CD4-positive, CD25-positive, alpha-beta regulatory T cell (primary cell): Measurements from ENCODE around the gene GPC5. TPM values are rescaled to one million over a fixed set of nuclear protein-coding genes. Genes with fewer than 3 reads are reported as not detected.

Source experiments
- ATAC-seq, 2 donors: fragments of 150-1000 bp; cut with Tn5 transposase; one replicate each; pipeline ENCODE4 v1.10.0; 2021; ENCODE audit warnings: low read depth in 2 of 2, moderate number of reproducible peaks in 2 of 2, moderate library complexity in 1 of 2
- DNase-seq, 3 donors: peaks; one replicate each; pipeline versions ENCODE4 v3.0.0 to v3.0.0-alpha.2; 2012 to 2022; ENCODE audit warnings: mixed read lengths in 1 of 3
- H3K27ac ChIP-seq: one replicate; pipeline ENCODE4 v1.7.0; 2013; ENCODE audit warnings: mild to moderate bottlenecking, low read length; ENCODE audit not compliant: insufficient read depth, poor library complexity, severe bottlenecking
- H3K27me3 ChIP-seq: one replicate; pipeline ENCODE4 v1.7.0; 2013; ENCODE audit warnings: low read length; ENCODE audit not compliant: control insufficient read depth, insufficient read depth
- H3K36me3 ChIP-seq: one replicate; pipeline ENCODE4 v1.7.0; 2013; ENCODE audit warnings: mild to moderate bottlenecking, low read length, moderate library complexity; ENCODE audit not compliant: control insufficient read depth, insufficient read depth
- H3K4me1 ChIP-seq: 2 replicates; pipeline ENCODE4 v1.7.0; 2013; ENCODE audit warnings: mild to moderate bottlenecking, low read length; ENCODE audit not compliant: insufficient read depth, control insufficient read depth, poor library complexity, severe bottlenecking
- H3K4me3 ChIP-seq: one replicate; pipeline ENCODE4 v1.7.0; 2013; ENCODE audit warnings: low read depth, mild to moderate bottlenecking, low read length, moderate library complexity
- H3K9me3 ChIP-seq, 2 experiments: 1 replicate in 1 of 2; 2 replicates in 1 of 2; pipeline ENCODE4 v1.7.0; 2013; ENCODE audit warnings: low read length in 2 of 2, mild to moderate bottlenecking in 1 of 2, moderate library complexity in 1 of 2; ENCODE audit not compliant: control insufficient read depth in 2 of 2
- H3K27ac Mint-ChIP-seq, 3 donors: one replicate each; pipeline ENCODE4 v1.8.0; 2020 to 2022; ENCODE audit warnings: mild to moderate bottlenecking in 3 of 3, mixed read lengths in 3 of 3, moderate library complexity in 2 of 3
- H3K27me3 Mint-ChIP-seq: one replicate; pipeline ENCODE4 v1.8.0; 2022; ENCODE audit warnings: mild to moderate bottlenecking, mixed read lengths
- H3K36me3 Mint-ChIP-seq: one replicate; pipeline ENCODE4 v1.8.0; 2020; ENCODE audit warnings: mixed read lengths
- H3K4me1 Mint-ChIP-seq, 4 donors: one replicate each; pipeline ENCODE4 v1.8.0; 2020 to 2022; ENCODE audit warnings: mixed read lengths in 4 of 4, mild to moderate bottlenecking in 1 of 4
- H3K4me3 Mint-ChIP-seq, 4 donors: one replicate each; pipeline ENCODE4 v1.8.0; 2020 to 2022; ENCODE audit warnings: mild to moderate bottlenecking in 4 of 4, mixed read lengths in 4 of 4, moderate library complexity in 3 of 4
- H3K9me3 Mint-ChIP-seq, 7 donors: one replicate each; pipeline ENCODE4 v1.8.0; 2020 to 2022; ENCODE audit warnings: mixed read lengths in 7 of 7, mild to moderate bottlenecking in 3 of 7, moderate library complexity in 2 of 7
- polyA plus RNA-seq, 4 donors: library from polyadenylated mRNA; unstranded; fragments of 300-500 nt; fragmentation: Illumina TruSeq; gene quantifications; one replicate each; pipeline ENCODE4 v1.2.3, GENCODE V29; 2021
- total RNA-seq: library from RNA; stranded (reverse); gene quantifications from one replicate; pipeline ENCODE4 v1.2.3, GENCODE V29; 2022

The GPC5 gene
- total and polyA plus RNA-seq, 5 donors from 2014 or later, result 0.29 to 0.81 (median 0.59) TPM; not detected in 2

GRCh38 chr13:91716436-91717065 is 318.1 kb downstream of the GPC5 start:
- H3K4me1 Mint-ChIP-seq, result no peaks in the 10 kb centered on the region
- H3K27me3 ChIP-seq, result no peaks in the 10 kb centered on the region
- no peak overlapping the region for H3K4me3 ChIP-seq
- H3K4me1 ChIP-seq, result no peaks in the 10 kb centered on the region
- H3K36me3 ChIP-seq, result no peaks in the 10 kb centered on the region
- H3K27ac Mint-ChIP-seq, result peak overlapping the region in 1 of 3 donors; percentile 26
- DNase-seq, result no peak
- no peak for ATAC-seq
- H3K27ac ChIP-seq, result no peak overlapping the region
- no peaks in the 10 kb centered on the region for H3K27me3 Mint-ChIP-seq
- H3K4me3 Mint-ChIP-seq, result no peak overlapping the region
- peaks cover 0 to 5% (median 0%) of the 10 kb centered on the region in 7 donors for H3K9me3 Mint-ChIP-seq
- no peaks in the 10 kb centered on the region for H3K36me3 Mint-ChIP-seq
- no peaks in the 10 kb centered on the region for H3K9me3 ChIP-seq

GRCh38 chr13:91719033-91719432 is 320.6 kb downstream of the GPC5 start:
- Mint-ChIP-seq H3K4me1 (no peaks in the 10 kb centered on the region), H3K27me3 (no peaks in the 10 kb centered on the region), H3K4me3 (no peak overlapping the region), H3K9me3 (peaks cover 0 to 5% (median 0%) of the 10 kb centered on the region in 7 donors), H3K27ac (no peak overlapping the region), H3K36me3 (no peaks in the 10 kb centered on the region)
- Histone ChIP-seq H3K36me3 (no peaks in the 10 kb centered on the region), H3K4me3 (no peak overlapping the region), H3K9me3 (no peaks in the 10 kb centered on the region), H3K27me3 (no peaks in the 10 kb centered on the region), H3K27ac (no peak overlapping the region), H3K4me1 (no peaks in the 10 kb centered on the region)
- ATAC-seq (no peak), DNase-seq (no peak)

DNA sequence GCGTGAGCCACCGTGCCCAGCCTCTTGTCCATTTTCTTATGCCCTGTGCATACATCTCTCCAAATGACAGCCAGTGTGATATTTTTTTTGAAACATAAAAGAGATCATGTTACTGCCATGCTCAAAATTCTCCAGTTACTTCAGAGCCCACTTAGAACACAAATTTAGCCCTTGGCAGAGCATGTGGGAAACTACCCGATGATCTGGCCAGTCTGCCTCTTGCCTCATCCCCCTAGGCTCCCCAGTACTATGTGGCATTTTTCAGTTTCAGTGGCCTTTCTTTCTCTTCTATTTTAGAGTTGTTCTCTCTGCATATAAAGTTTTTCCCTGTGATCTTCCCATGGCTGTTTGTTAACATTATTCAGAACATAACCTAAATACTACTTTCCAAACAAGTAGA is 323.0 kb downstream of the GPC5 start:
- Mint-ChIP-seq H3K36me3 (no peaks in the 10 kb centered on the region), H3K4me1 (no peaks in the 10 kb centered on the region), H3K9me3 (peaks cover 0 to 2% (median 0%) of the 10 kb centered on the region in 7 donors), H3K27me3 (no peaks in the 10 kb centered on the region), H3K4me3 (no peak overlapping the region), H3K27ac (peak overlapping the region in 1 of 3 donors; percentile 4)
- Histone ChIP-seq H3K4me3 (no peak overlapping the region), H3K27me3 (no peaks in the 10 kb centered on the region), H3K9me3 (no peaks in the 10 kb centered on the region), H3K4me1 (no peaks in the 10 kb centered on the region), H3K27ac (no peak overlapping the region), H3K36me3 (no peaks in the 10 kb centered on the region)
- no peak for ATAC-seq
- no peak for DNase-seq

- ATAC-seq (no peak), DNase-seq (peak in 2 of 3 donors; percentile 2 to 9)
- Histone ChIP-seq H3K36me3 (no peaks in the 10 kb centered on the region), H3K27ac (no peak overlapping the region), H3K27me3 (no peaks in the 10 kb centered on the region), H3K9me3 (no peaks in the 10 kb centered on the region), H3K4me3 (no peak overlapping the region), H3K4me1 (no peaks in the 10 kb centered on the region)
- Mint-ChIP-seq H3K27me3 (no peaks in the 10 kb centered on the region), H3K4me1 (no peaks in the 10 kb centered on the region), H3K27ac (no peak overlapping the region), H3K4me3 (no peak overlapping the region), H3K36me3 (no peaks in the 10 kb centered on the region), H3K9me3 (peaks cover 0 to 2% (median 0%) of the 10 kb centered on the region in 7 donors)
These were observed 324.0 kb downstream of the GPC5 start for GRCh38 chr13:91722267-91722884.

- Mint-ChIP-seq H3K4me3 (no peak overlapping the region), H3K4me1 (no peaks in the 10 kb centered on the region), H3K36me3 (no peaks in the 10 kb centered on the region), H3K27me3 (no peaks in the 10 kb centered on the region), H3K9me3 (peaks cover 0 to 2% (median 0%) of the 10 kb centered on the region in 7 donors), H3K27ac (no peak overlapping the region)
- DNase-seq (no peak), ATAC-seq (no peak)
- Histone ChIP-seq H3K36me3 (no peaks in the 10 kb centered on the region), H3K4me1 (no peaks in the 10 kb centered on the region), H3K4me3 (no peak overlapping the region), H3K27me3 (no peaks in the 10 kb centered on the region), H3K9me3 (no peaks in the 10 kb centered on the region), H3K27ac (no peak overlapping the region)
These were observed 326.2 kb downstream of the GPC5 start for GRCh38 chr13:91724591-91724990.

DNA sequence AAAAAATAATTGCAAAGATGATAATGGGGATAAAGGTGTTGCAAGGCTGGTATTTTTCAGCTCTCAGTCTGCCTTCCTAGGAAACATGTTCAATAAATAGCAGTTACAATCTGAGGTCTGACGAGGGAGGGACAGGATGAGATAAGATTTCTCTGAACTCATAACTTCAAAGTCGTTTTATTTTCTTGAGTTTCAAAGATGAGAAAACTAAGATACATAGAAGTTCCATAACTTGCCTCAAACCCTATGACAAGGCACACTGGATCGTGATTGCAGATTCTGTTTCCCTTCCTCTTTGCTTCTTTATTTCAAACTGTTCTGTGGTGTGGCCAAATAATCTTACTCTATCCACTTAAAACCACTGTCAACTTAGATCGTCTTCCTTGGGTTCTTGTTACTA is 327.2 kb downstream of the GPC5 start:
- DNase-seq (no peak), ATAC-seq (no peak)
- no peak overlapping the region for H3K27ac Mint-ChIP-seq
- H3K36me3 Mint-ChIP-seq, result no peaks in the 10 kb centered on the region
- no peak overlapping the region for H3K4me3 Mint-ChIP-seq
- Histone ChIP-seq H3K4me1 (no peaks in the 10 kb centered on the region), H3K27ac (no peak overlapping the region), H3K27me3 (no peaks in the 10 kb centered on the region), H3K9me3 (no peaks in the 10 kb centered on the region), H3K4me3 (no peak overlapping the region), H3K36me3 (no peaks in the 10 kb centered on the region)
- H3K9me3 Mint-ChIP-seq, result peaks cover 0 to 2% (median 0%) of the 10 kb centered on the region in 7 donors
- no peaks in the 10 kb centered on the region for H3K4me1 Mint-ChIP-seq
- no peaks in the 10 kb centered on the region for H3K27me3 Mint-ChIP-seq

DNA sequence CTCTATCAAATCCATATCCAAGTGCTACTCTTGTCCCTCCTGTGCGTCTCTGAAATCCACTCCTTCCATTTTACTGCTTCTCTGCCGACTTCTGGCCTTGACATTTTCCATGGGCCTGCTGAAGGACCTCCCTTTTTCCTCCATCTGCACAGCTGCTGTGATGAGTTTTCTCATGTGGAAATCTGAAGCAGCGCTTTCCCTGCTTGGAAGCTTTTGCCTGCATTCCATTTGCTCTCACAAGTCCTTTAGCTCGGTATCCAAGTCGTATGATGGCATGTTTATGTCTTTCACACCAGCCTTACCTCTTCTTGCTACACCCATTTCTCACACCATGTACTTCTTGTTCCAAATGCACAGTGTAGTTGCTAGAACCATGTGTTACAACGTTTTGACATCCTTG is 328.2 kb downstream of the GPC5 start:
- Histone ChIP-seq H3K27ac (no peak overlapping the region), H3K4me3 (no peak overlapping the region), H3K27me3 (no peaks in the 10 kb centered on the region), H3K36me3 (no peaks in the 10 kb centered on the region), H3K9me3 (no peaks in the 10 kb centered on the region), H3K4me1 (no peaks in the 10 kb centered on the region)
- Mint-ChIP-seq H3K4me3 (no peak overlapping the region), H3K4me1 (no peaks in the 10 kb centered on the region), H3K9me3 (no peaks in the 10 kb centered on the region), H3K27me3 (no peaks in the 10 kb centered on the region), H3K36me3 (no peaks in the 10 kb centered on the region), H3K27ac (no peak overlapping the region)
- DNase-seq (no peak), ATAC-seq (no peak)

DNA sequence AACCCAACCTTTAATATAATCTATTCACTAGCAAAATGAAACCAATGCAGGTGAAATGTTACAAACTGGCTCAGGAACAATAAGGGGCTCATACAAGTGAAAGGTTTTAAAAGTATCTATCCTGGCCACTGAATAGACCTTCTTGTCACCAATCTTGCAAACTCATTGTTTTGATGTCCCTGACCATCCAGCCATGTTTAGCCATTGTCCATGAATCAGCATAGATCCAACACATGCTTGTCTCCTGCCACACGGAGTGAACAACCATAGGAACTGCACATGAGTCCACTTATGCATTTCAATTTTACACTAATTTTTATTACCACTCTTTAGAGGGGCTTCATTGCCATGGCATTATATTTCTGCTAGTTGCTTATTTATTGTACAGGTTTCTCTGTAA is 331.4 kb downstream of the GPC5 start:
- Mint-ChIP-seq H3K4me3 (no peak overlapping the region), H3K9me3 (peaks cover 0 to 6% (median 0%) of the 10 kb centered on the region in 7 donors), H3K27ac (no peak overlapping the region), H3K4me1 (no peaks in the 10 kb centered on the region), H3K36me3 (no peaks in the 10 kb centered on the region), H3K27me3 (no peaks in the 10 kb centered on the region)
- no peaks in the 10 kb centered on the region for H3K4me1 ChIP-seq
- no peaks in the 10 kb centered on the region for H3K36me3 ChIP-seq
- H3K27me3 ChIP-seq, result no peaks in the 10 kb centered on the region
- no peaks in the 10 kb centered on the region for H3K9me3 ChIP-seq
- H3K4me3 ChIP-seq, result no peak overlapping the region
- no peak for DNase-seq
- no peak overlapping the region for H3K27ac ChIP-seq
- ATAC-seq, result no peak
